ENCODE results near the gene MFAP4.

The MFAP4 gene

GRCh38 chr17:19339341-19339815 lies 47.6 kb downstream of the MFAP4 start:
- H3K4me3 ChIP-seq (ENCODE audit: low read length) = no peak overlapping the region
- no peak for TF ChIP-seq ZNF274 (IDR thresholded peaks at IDR 0.05; ENCODE audit: low read depth, low read length)

- no peak for TF ChIP-seq ZNF274 (IDR thresholded peaks at IDR 0.05; ENCODE audit: low read depth, low read length)
Measured at GRCh38 chr17:19338031-19338990, 48.7 kb downstream of the MFAP4 start.

GRCh38 chr17:19337712-19338023 lies 49.3 kb downstream of the MFAP4 start:
- no peak for TF ChIP-seq ZNF274 (IDR thresholded peaks at IDR 0.05; ENCODE audit: low read depth, low read length)
- no peak overlapping the region for H3K4me3 ChIP-seq (ENCODE audit: low read length)

More at GRCh38 chr17:19338031-19338990, 48.7 kb downstream of the MFAP4 start:
- H3K4me3 ChIP-seq (ENCODE audit: low read length) = no peak overlapping the region

- no peak overlapping the region for H3K4me3 ChIP-seq (ENCODE audit: low read length)
Measured at GRCh38 chr17:19336938-19337711, 49.9 kb downstream of the MFAP4 start.

GRCh38 chr17:19335951-19336631 lies 50.9 kb downstream of the MFAP4 start:
- H3K4me3 ChIP-seq (ENCODE audit: low read length) = no peak overlapping the region

More at GRCh38 chr17:19336938-19337711, 49.9 kb downstream of the MFAP4 start:
- no peak for TF ChIP-seq ZNF274 (IDR thresholded peaks at IDR 0.05; ENCODE audit: low read depth, low read length)

GRCh38 chr17:19334331-19334730 lies 52.7 kb downstream of the MFAP4 start:
- TF ChIP-seq ZNF274 (IDR thresholded peaks at IDR 0.05; ENCODE audit: low read depth, low read length) = no peak
- H3K4me3 ChIP-seq (ENCODE audit: low read length) = no peak overlapping the region

More at GRCh38 chr17:19335951-19336631, 50.9 kb downstream of the MFAP4 start:
- TF ChIP-seq ZNF274 (IDR thresholded peaks at IDR 0.05; ENCODE audit: low read depth, low read length) = no peak

GRCh38 chr17:19333736-19334290 lies 53.2 kb downstream of the MFAP4 start:
- no peak for TF ChIP-seq ZNF274 (IDR thresholded peaks at IDR 0.05; ENCODE audit: low read depth, low read length)
- H3K4me3 ChIP-seq (ENCODE audit: low read length) = no peak overlapping the region

Measured in GM08714 (cell line).